PFSK-1 (cell line): ENCODE results near the gene TLR2.

Experiments used
- FOXP2 ChIP-seq: optimal IDR thresholded peaks from 2 replicates; pipeline ENCODE3; 2011; ENCODE audit warnings: borderline replicate concordance, control low read depth, inconsistent platforms; ENCODE audit not compliant: insufficient read depth; ENCODE audit errors: extremely low read length, extremely low read depth
- POLR2AphosphoS5 ChIP-seq: IDR thresholded peaks from 2 replicates; pipeline ENCODE4 v1.6.1; 2012; ENCODE audit warnings: low read depth, mild to moderate bottlenecking, control low read depth, low read length, moderate library complexity
- SIN3A ChIP-seq: IDR thresholded peaks from 2 replicates; pipeline ENCODE4 v1.6.1; 2012; ENCODE audit warnings: mild to moderate bottlenecking, low read length, moderate library complexity, borderline replicate concordance; ENCODE audit not compliant: insufficient read depth
- TAF1 ChIP-seq: IDR thresholded peaks from 2 replicates; pipeline ENCODE4 v1.6.1; 2012; ENCODE audit warnings: low read length, control low read depth, borderline replicate concordance; ENCODE audit not compliant: insufficient read depth
- TF ChIP-seq, protein P1 (sequence below), 2 experiments: IDR thresholded peaks; 2 replicates each; pipeline versions ENCODE4 v1.6.1 to v1.8.0; 2011 to 2012; ENCODE audit warnings: low read depth in 2 of 2, low read length in 2 of 2, control low read depth in 1 of 2, inconsistent platforms in 1 of 2, mild to moderate bottlenecking in 1 of 2, moderate library complexity in 1 of 2; ENCODE audit not compliant: insufficient read depth in 1 of 2

- no peak for TF ChIP-seq POLR2AphosphoS5
- TF ChIP-seq, protein P1, sequence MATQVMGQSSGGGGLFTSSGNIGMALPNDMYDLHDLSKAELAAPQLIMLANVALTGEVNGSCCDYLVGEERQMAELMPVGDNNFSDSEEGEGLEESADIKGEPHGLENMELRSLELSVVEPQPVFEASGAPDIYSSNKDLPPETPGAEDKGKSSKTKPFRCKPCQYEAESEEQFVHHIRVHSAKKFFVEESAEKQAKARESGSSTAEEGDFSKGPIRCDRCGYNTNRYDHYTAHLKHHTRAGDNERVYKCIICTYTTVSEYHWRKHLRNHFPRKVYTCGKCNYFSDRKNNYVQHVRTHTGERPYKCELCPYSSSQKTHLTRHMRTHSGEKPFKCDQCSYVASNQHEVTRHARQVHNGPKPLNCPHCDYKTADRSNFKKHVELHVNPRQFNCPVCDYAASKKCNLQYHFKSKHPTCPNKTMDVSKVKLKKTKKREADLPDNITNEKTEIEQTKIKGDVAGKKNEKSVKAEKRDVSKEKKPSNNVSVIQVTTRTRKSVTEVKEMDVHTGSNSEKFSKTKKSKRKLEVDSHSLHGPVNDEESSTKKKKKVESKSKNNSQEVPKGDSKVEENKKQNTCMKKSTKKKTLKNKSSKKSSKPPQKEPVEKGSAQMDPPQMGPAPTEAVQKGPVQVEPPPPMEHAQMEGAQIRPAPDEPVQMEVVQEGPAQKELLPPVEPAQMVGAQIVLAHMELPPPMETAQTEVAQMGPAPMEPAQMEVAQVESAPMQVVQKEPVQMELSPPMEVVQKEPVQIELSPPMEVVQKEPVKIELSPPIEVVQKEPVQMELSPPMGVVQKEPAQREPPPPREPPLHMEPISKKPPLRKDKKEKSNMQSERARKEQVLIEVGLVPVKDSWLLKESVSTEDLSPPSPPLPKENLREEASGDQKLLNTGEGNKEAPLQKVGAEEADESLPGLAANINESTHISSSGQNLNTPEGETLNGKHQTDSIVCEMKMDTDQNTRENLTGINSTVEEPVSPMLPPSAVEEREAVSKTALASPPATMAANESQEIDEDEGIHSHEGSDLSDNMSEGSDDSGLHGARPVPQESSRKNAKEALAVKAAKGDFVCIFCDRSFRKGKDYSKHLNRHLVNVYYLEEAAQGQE (IDR thresholded peaks at IDR 0.05; ENCODE audit: insufficient read depth in 1 of 2, low read depth in 2 of 2, low read length in 2 of 2), result no peak
- TF ChIP-seq TAF1, result no peak
- no peak for TF ChIP-seq FOXP2
- no peak for TF ChIP-seq SIN3A
Observed at GRCh38 chr4:153652051-153652784, 31.9 kb upstream of the TLR2 start.
